Endodermal cell (in vitro differentiated cells): ENCODE results near the gene PKP2. TPM values are rescaled to one million over a fixed set of nuclear protein-coding genes. Genes with fewer than 3 reads are reported as not detected.
A peak's percentile ranks its signal among the peaks of the same experiment; 100 is the strongest.

ENCODE experiments used
- DNase-seq: peaks from one replicate; pipeline ENCODE4 v3.0.0-alpha.2; 2017
- H3K27ac ChIP-seq: 2 replicates; pipeline ENCODE4 v1.5.1; 2013; ENCODE audit warnings: mild to moderate bottlenecking, low read depth, low read length, moderate library complexity
- H3K27me3 ChIP-seq: 2 replicates; pipeline ENCODE4 v1.6.1; 2013; ENCODE audit warnings: mild to moderate bottlenecking, low read length, moderate library complexity; ENCODE audit not compliant: insufficient read depth, control insufficient read depth, poor library complexity, severe bottlenecking
- H3K36me3 ChIP-seq: 2 replicates; pipeline ENCODE4 v1.7.0; 2013; ENCODE audit warnings: mild to moderate bottlenecking, low read length, moderate library complexity; ENCODE audit not compliant: control insufficient read depth, insufficient read depth
- H3K4me1 ChIP-seq: one replicate; pipeline ENCODE4 v1.7.0; 2013; ENCODE audit warnings: low read length; ENCODE audit not compliant: control insufficient read depth, insufficient read depth
- H3K4me3 ChIP-seq: 2 replicates; pipeline ENCODE4 v1.5.1; 2013; ENCODE audit warnings: mild to moderate bottlenecking, low read length, moderate library complexity
- H3K9ac ChIP-seq: 2 replicates; pipeline ENCODE4 v1.6.1; 2013; ENCODE audit warnings: mild to moderate bottlenecking, low read length, moderate library complexity; ENCODE audit not compliant: poor library complexity, severe bottlenecking; ENCODE audit errors: extremely low read depth
- H3K9me3 ChIP-seq: 2 replicates; pipeline ENCODE4 v1.6.1; 2013; ENCODE audit warnings: mild to moderate bottlenecking, low read length, moderate library complexity; ENCODE audit not compliant: control insufficient read depth
- H3K27ac Mint-ChIP-seq: 2 replicates; pipeline ENCODE4 v1.8.0; 2020; ENCODE audit warnings: mixed read lengths
- H3K27me3 Mint-ChIP-seq: 2 replicates; pipeline ENCODE4 v1.8.0; 2021; ENCODE audit warnings: mild to moderate bottlenecking, mixed read lengths; ENCODE audit not compliant: insufficient read depth
- H3K36me3 Mint-ChIP-seq: 2 replicates; pipeline ENCODE4 v1.8.0; 2020; ENCODE audit warnings: low read depth, mixed read lengths
- H3K4me1 Mint-ChIP-seq: 2 replicates; pipeline ENCODE4 v1.8.0; 2020; ENCODE audit warnings: mixed read lengths
- H3K4me3 Mint-ChIP-seq: 2 replicates; pipeline ENCODE4 v1.8.0; 2020; ENCODE audit warnings: mild to moderate bottlenecking, moderate library complexity, mixed read lengths
- H3K9me3 Mint-ChIP-seq: 2 replicates; pipeline ENCODE4 v1.8.0; 2020; ENCODE audit warnings: mild to moderate bottlenecking, mixed read lengths
- WGBS, 2 experiments: methylation state at CpG; one replicate each; pipeline versions ENCODE4 v1.1.5 to v1.1.7; 2013; ENCODE audit warnings: missing lambda C conversion rate in 2 of 2, mixed read lengths in 1 of 2; ENCODE audit not compliant: insufficient coverage in 1 of 2, insufficient read length in 1 of 2; 5-methylcytosine and 5-hydroxymethylcytosine counted together
- total RNA-seq, 2 donors: library from RNA; stranded (reverse); fragmentation: NEBNext Ultra II Directional in 1 of 2; extraction: Animal tissue kit (Norgen Biotek cat#: 25700) in 1 of 2; gene quantifications; 2 replicates in 1 of 2; 3 replicates in 1 of 2; pipeline ENCODE4 v1.2.1, GENCODE V29; 2021
- TF ChIP-seq, protein P1 (sequence below): fragments of 200-600 bp; sonication (generic); conservative IDR thresholded peaks from 2 replicates; pipeline ENCODE4 v1.5.0; 2021; ENCODE audit warnings: antibody characterized with exemption, mild to moderate bottlenecking

Gene PKP2
- total RNA-seq, 2 donors from 2014 or later, result 62.5 to 124 TPM

DNA sequence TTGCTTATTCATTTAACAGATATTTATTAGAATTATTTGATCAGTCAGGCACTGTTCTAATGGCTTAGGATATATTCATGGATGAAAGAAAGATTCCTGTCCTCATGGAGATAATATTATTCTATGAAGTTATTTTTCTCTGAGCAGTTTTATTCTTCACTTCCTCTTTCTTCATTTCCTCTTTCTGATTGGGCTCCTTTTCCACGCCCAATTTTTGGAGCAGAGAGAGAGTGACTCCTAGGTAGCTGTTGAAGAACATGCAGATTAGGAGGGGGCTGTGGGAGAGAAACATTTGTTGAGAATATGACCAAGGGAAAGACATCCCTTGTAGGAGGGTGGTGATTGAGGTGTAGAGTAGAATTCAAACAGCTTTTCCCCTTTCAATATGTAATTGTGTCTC is 134.9 kb downstream of the PKP2 start:
- H3K36me3 Mint-ChIP-seq, result no peaks in the 10 kb centered on the region
- no peaks in the 10 kb centered on the region for H3K27me3 ChIP-seq
- no peak overlapping the region for H3K27ac ChIP-seq
- no peak overlapping the region for H3K4me3 Mint-ChIP-seq
- 63% methylated on average over 1 of the region's 1 CpG; no CpG with 5 or more reads in 1 of the 2 experiments for WGBS, 2 experiments
- no peaks in the 10 kb centered on the region for H3K4me1 ChIP-seq
- TF ChIP-seq, protein P1, sequence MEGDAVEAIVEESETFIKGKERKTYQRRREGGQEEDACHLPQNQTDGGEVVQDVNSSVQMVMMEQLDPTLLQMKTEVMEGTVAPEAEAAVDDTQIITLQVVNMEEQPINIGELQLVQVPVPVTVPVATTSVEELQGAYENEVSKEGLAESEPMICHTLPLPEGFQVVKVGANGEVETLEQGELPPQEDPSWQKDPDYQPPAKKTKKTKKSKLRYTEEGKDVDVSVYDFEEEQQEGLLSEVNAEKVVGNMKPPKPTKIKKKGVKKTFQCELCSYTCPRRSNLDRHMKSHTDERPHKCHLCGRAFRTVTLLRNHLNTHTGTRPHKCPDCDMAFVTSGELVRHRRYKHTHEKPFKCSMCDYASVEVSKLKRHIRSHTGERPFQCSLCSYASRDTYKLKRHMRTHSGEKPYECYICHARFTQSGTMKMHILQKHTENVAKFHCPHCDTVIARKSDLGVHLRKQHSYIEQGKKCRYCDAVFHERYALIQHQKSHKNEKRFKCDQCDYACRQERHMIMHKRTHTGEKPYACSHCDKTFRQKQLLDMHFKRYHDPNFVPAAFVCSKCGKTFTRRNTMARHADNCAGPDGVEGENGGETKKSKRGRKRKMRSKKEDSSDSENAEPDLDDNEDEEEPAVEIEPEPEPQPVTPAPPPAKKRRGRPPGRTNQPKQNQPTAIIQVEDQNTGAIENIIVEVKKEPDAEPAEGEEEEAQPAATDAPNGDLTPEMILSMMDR, result no peak
- H3K9me3 ChIP-seq, result no peaks in the 10 kb centered on the region
- DNase-seq, result no peak
- peaks cover 6% of the 10 kb centered on the region for H3K4me1 Mint-ChIP-seq
- H3K4me3 ChIP-seq, result no peak overlapping the region
- no peak overlapping the region for H3K9ac ChIP-seq
- H3K36me3 ChIP-seq, result no peaks in the 10 kb centered on the region
- no peak overlapping the region for H3K27ac Mint-ChIP-seq
- H3K9me3 Mint-ChIP-seq, result no peaks in the 10 kb centered on the region
- no peaks in the 10 kb centered on the region for H3K27me3 Mint-ChIP-seq

GRCh38 chr12:32757157-32757556 is 139.4 kb downstream of the PKP2 start:
- DNase-seq, result no peak
- no peaks in the 10 kb centered on the region for H3K9me3 Mint-ChIP-seq
- TF ChIP-seq, protein P1, result no peak
- H3K4me1 ChIP-seq, result peaks cover 6% of the 10 kb centered on the region
- H3K4me3 Mint-ChIP-seq, result no peak overlapping the region
- no peaks in the 10 kb centered on the region for H3K27me3 ChIP-seq
- H3K36me3 Mint-ChIP-seq, result peaks cover 17% of the 10 kb centered on the region
- no peaks in the 10 kb centered on the region for H3K27me3 Mint-ChIP-seq
- H3K27ac Mint-ChIP-seq, result no peak overlapping the region
- peaks cover 21% of the 10 kb centered on the region for H3K4me1 Mint-ChIP-seq
- no peak overlapping the region for H3K9ac ChIP-seq
- no peaks in the 10 kb centered on the region for H3K9me3 ChIP-seq
- WGBS, 2 experiments, result 94% methylated on average over 2 to 3 of the region's 3 CpGs
- peaks cover 19% of the 10 kb centered on the region for H3K36me3 ChIP-seq
- no peak overlapping the region for H3K4me3 ChIP-seq
- no peak overlapping the region for H3K27ac ChIP-seq

DNA sequence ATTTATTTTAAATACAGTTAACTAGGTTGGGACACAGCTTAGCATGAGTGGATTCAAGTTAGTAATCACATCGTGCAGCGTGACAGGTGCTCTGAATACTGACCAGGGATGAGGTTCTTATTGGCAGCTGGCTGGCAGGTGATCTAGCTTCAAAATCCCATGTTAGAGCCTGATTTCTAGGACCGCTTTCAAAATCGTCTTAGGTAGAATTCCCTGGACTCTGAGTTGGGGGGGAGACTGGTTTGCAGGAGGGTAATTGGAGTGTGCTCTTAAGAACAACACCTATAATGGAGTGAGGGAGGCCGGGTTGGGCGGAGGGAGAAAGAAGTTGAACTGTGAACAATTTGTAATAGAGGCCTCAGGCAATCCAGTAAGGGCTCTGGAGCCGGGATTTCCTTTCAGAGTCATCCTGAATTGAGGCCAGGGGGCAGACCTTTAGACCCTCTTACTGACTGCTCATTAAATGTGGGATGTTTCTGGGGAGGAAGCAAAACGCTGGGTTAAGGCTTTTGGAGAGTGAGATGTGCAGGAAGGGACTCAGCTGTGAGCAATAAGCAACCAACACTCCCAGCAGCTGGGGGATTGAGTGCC is 140.0 kb downstream of the PKP2 start:
- H3K9me3 Mint-ChIP-seq, result no peaks in the 10 kb centered on the region
- peak; percentile 63 for DNase-seq
- no peaks in the 10 kb centered on the region for H3K27me3 ChIP-seq
- no peaks in the 10 kb centered on the region for H3K27me3 Mint-ChIP-seq
- H3K36me3 Mint-ChIP-seq, result peaks cover 23% of the 10 kb centered on the region
- H3K4me1 Mint-ChIP-seq, result peaks cover 21% of the 10 kb centered on the region
- H3K9ac ChIP-seq, result no peak overlapping the region
- TF ChIP-seq, protein P1, result peak; percentile 5
- H3K9me3 ChIP-seq, result no peaks in the 10 kb centered on the region
- H3K4me3 Mint-ChIP-seq, result peak overlapping the region; percentile 95
- H3K27ac Mint-ChIP-seq, result peak overlapping the region; percentile 99
- 58 to 59% methylated on average over 8 of the region's 8 CpGs for WGBS, 2 experiments
- H3K4me3 ChIP-seq, result peak overlapping the region; percentile 94
- H3K27ac ChIP-seq, result no peak overlapping the region
- H3K36me3 ChIP-seq, result peaks cover 24% of the 10 kb centered on the region
- H3K4me1 ChIP-seq, result peaks cover 6% of the 10 kb centered on the region
